Left renal pelvis (tissue), 4 donors: ENCODE data around the gene FAM13A. TPM values are rescaled to one million over a fixed set of nuclear protein-coding genes. Genes with fewer than 3 reads are reported as not detected.

Experiments
- DNase-seq, 4 donors: peaks; one replicate each; pipeline ENCODE4 v3.0.0-alpha.2; 2013; ENCODE audit warnings: low read depth in 4 of 4, low spot score in 3 of 4
- polyA plus RNA-seq, 4 donors: library from polyadenylated mRNA; unstranded; fragments of 120-200 nt; gene quantifications; one replicate each; pipeline ENCODE4 v1.2.1, GENCODE V29; 2013; ENCODE audit not compliant: insufficient read length in 4 of 4

Gene FAM13A
- polyA plus RNA-seq, 4 donors: 31.1 to 38.6 (median 33.1) TPM

DNA sequence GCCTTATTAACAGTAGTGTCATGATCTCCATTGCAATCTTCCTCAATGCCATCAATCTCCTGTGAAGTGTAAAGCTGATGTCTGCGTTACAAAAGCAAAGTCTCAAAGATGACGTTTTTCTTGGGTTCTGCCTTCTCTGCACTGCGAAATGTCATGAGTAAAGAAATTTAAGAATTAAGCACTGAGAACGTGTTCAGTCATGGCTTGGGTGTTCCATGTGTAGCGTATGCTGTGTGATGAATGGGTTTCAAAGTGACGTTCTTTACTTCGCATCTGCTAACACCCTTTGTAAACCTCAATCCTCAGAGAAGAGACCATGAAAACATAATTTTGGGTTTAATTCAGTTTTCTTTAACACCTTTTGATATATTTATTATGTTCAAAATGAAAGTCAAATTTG is 360.4 kb downstream of the FAM13A start:
- no peak for DNase-seq

DNA sequence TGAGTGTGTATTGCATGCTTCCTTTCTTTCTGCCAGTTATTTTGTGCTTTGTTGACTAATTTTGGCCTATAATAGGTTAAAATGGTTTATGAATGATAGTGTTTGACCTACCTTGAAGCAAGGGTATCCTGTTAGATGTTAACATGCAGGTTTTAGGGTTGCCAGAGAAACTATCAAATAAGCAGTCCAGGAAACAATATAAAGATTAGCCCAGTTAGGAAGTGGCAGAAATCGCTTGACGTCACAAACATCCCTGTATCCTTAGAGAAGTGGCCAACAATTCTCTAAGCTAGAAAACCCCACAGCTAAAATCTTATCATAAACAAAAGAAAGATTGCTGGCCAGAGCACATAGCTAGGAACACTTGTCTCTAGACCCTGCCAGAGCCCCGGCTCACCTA is 363.2 kb downstream of the FAM13A start:
- DNase-seq: no peak

DNA sequence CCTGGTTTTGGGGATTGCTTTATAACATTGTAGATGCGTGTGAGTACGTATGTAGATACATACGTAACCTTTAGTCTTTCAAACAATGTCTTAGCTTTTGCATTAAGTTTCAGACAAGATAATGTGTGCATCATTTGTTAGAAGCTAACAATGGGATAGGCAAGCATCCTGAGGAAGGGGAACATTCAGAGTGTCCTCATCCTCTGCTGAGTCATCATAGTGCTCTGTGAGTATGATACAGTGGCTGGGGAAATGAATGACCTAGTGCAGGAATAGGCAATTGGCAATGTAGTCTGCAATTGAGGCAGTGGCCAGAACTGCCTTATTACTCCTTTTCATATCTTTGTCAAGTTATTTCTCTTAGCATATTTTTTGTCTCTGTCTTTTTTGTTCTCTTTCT is 366.6 kb downstream of the FAM13A start:
- DNase-seq: no peak

GRCh38 chr4:88681209-88681608 is 375.8 kb downstream of the FAM13A start:
- DNase-seq: no peak

Other genes with a start within 250 kb of the FAM13A start
- 10 to 100 TPM in 3 of 4 donors, 1 to 10 TPM in 1; 5.3 to 13.0 (median 11.7) TPM for gene TIGD2, start 54.3 kb upstream of the FAM13A start, polyA plus RNA-seq